MM.1S (cell line): ENCODE measurements around the gene KIAA1217.

Experiments
- DNase-seq: peaks from one replicate; pipeline ENCODE4 v3.0.0-alpha.2; 2015
- H2AFZ ChIP-seq: fragments of 300-600 bp; sonication (generic); 2 replicates; pipeline ENCODE4 v1.6.0; 2016; ENCODE audit warnings: antibody characterized with exemption, low read length
- H3F3A ChIP-seq: fragments of 300-600 bp; sonication (generic); 2 replicates; pipeline ENCODE4 v1.6.1; 2016; ENCODE audit warnings: mild to moderate bottlenecking, antibody characterized with exemption, low read length, moderate library complexity, mixed read lengths; ENCODE audit not compliant: insufficient read depth
- H3K27ac ChIP-seq: fragments of 300-600 bp; sonication (generic); 2 replicates; pipeline ENCODE4 v1.5.1; 2016; ENCODE audit warnings: mild to moderate bottlenecking, low read length
- H3K27me3 ChIP-seq: fragments of 300-600 bp; sonication (generic); replicated peaks from 2 replicates; pipeline ENCODE4 v1.6.0; 2016; ENCODE audit warnings: low read length; ENCODE audit not compliant: insufficient read depth
- H3K36me3 ChIP-seq: fragments of 300-600 bp; sonication (generic); replicated peaks from 2 replicates; pipeline ENCODE4 v1.6.1; 2016; ENCODE audit warnings: mild to moderate bottlenecking, low read length, mixed read lengths; ENCODE audit not compliant: insufficient read depth
- H3K4me1 ChIP-seq: fragments of 300-600 bp; sonication (generic); 2 replicates; pipeline ENCODE4 v1.6.1; 2016; ENCODE audit warnings: low read length, mixed read lengths
- H3K4me2 ChIP-seq: fragments of 300-600 bp; sonication (generic); 2 replicates; pipeline ENCODE4 v1.6.0; 2016; ENCODE audit warnings: low read depth, low read length
- H3K4me3 ChIP-seq: fragments of 300-600 bp; sonication (generic); 2 replicates; pipeline ENCODE4 v1.5.1; 2016; ENCODE audit warnings: low read length, mixed read lengths
- H3K79me2 ChIP-seq: fragments of 300-600 bp; sonication (generic); 2 replicates; pipeline ENCODE4 v1.6.1; 2016; ENCODE audit warnings: mixed run types, low read length, mixed read lengths
- H3K9ac ChIP-seq: fragments of 300-600 bp; sonication (generic); 2 replicates; pipeline ENCODE4 v1.6.1; 2016; ENCODE audit warnings: low read length, mixed read lengths
- H3K9me2 ChIP-seq: fragments of 300-600 bp; sonication (generic); replicated peaks from 2 replicates; pipeline ENCODE4 v1.6.1; 2016; ENCODE audit warnings: mild to moderate bottlenecking, low read length, mixed read lengths; ENCODE audit not compliant: insufficient read depth
- H3K9me3 ChIP-seq: fragments of 300-600 bp; sonication (generic); replicated peaks from 2 replicates; pipeline ENCODE4 v1.6.1; 2016; ENCODE audit warnings: mild to moderate bottlenecking, low read length, mixed read lengths; ENCODE audit not compliant: insufficient read depth
- H4K20me1 ChIP-seq: fragments of 300-600 bp; sonication (generic); 2 replicates; pipeline ENCODE4 v1.6.1; 2016; ENCODE audit warnings: mild to moderate bottlenecking, low read length, moderate library complexity, mixed read lengths; ENCODE audit not compliant: insufficient read depth
- CTCF ChIP-seq: fragments of 300-600 bp; sonication (generic); IDR thresholded peaks from 2 replicates; pipeline ENCODE4 v1.5.1; 2016; ENCODE audit warnings: antibody characterized with exemption, low read length, mixed read lengths
- EZH2 ChIP-seq: fragments of 300-600 bp; sonication (generic); optimal IDR thresholded peaks from 2 replicates; pipeline ENCODE3; 2017; ENCODE audit warnings: low read depth, mild to moderate bottlenecking, antibody characterized with exemption, low read length, mixed read lengths
- EZH2phosphoT487 ChIP-seq: fragments of 300-600 bp; sonication (generic); IDR thresholded peaks from 2 replicates; pipeline ENCODE4 v1.6.1; 2018; ENCODE audit warnings: antibody characterized with exemption, low read length

The KIAA1217 gene

GRCh38 chr10:24375510-24375909 lies 166.6 kb downstream of the KIAA1217 start:
- Histone ChIP-seq H3K27ac (no peak overlapping the region), H3K79me2 (no peaks in the 10 kb centered on the region), H3K9me3 (no peaks in the 10 kb centered on the region), H3F3A (no peaks in the 10 kb centered on the region), H2AFZ (no peak overlapping the region), H3K4me3 (no peak overlapping the region), H3K9me2 (no peaks in the 10 kb centered on the region), H3K9ac (no peak overlapping the region), H4K20me1 (no peaks in the 10 kb centered on the region), H3K36me3 (no peaks in the 10 kb centered on the region), H3K27me3 (no peaks in the 10 kb centered on the region), H3K4me1 (peaks cover 12% of the 10 kb centered on the region), H3K4me2 (no peak overlapping the region)
- TF ChIP-seq EZH2 (no peak), EZH2phosphoT487 (no peak), CTCF (no peak)
- DNase-seq = no peak

- TF ChIP-seq EZH2phosphoT487 = no peak
- no peak for TF ChIP-seq EZH2
- TF ChIP-seq CTCF = no peak
- Histone ChIP-seq H3K27me3 (no peaks in the 10 kb centered on the region), H3K9me2 (no peaks in the 10 kb centered on the region), H3K9me3 (no peaks in the 10 kb centered on the region), H2AFZ (no peak overlapping the region), H3K79me2 (no peaks in the 10 kb centered on the region), H3K4me1 (peaks cover 12% of the 10 kb centered on the region), H3K4me3 (no peak overlapping the region), H3F3A (no peaks in the 10 kb centered on the region), H3K27ac (no peak overlapping the region), H3K36me3 (no peaks in the 10 kb centered on the region), H3K4me2 (no peak overlapping the region), H3K9ac (no peak overlapping the region), H4K20me1 (no peaks in the 10 kb centered on the region)
- no peak for DNase-seq
Measured at GRCh38 chr10:24376731-24377130, 167.8 kb downstream of the KIAA1217 start.

DNA sequence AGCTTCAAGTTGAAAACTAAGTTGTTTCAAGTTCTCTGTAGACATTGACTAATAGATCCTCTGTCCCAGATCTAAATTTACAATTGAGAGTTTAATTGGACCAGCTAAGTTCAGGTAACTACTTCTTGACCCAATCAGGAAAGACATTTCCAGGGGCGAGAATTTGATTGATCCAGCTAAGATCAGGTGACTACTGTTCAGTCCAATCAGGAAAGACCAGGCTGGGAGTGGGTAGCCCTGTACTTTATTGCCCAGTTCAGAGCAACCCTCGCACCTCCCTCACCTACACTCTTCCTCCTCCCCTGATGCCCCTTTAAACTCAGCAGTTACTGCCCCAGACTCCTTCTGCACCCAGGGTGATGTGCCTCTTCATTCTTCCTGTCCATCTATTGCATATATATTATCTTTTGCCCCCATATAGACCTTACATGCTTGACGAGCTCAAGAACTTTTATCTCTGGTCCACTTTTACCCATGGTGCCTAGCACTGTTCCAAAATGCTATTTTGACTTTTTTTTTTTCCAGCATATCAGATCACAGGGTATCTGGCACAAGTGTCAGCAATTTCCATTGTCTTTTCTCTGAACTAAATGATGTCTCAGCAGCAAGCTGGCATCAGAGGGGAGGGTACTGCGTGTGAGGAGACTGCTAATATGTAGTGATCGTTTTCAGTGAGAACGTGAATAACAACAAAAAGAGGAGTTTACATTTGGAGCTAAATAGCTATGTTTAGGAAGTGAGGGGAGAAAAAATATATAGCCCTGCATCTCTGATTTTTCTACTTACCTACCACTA lies 169.4 kb downstream of the KIAA1217 start:
- Histone ChIP-seq H3K9me2 (no peaks in the 10 kb centered on the region), H3K4me1 (peaks cover 22% of the 10 kb centered on the region), H3K9ac (no peak overlapping the region), H3F3A (peaks cover 5% of the 10 kb centered on the region), H3K9me3 (no peaks in the 10 kb centered on the region), H4K20me1 (no peaks in the 10 kb centered on the region), H3K79me2 (no peaks in the 10 kb centered on the region), H2AFZ (no peak overlapping the region), H3K27me3 (no peaks in the 10 kb centered on the region), H3K4me3 (no peak overlapping the region), H3K36me3 (no peaks in the 10 kb centered on the region), H3K27ac (0 out of 2 replicates have a peak overlapping the region, but pooled peaks have one; percentile 10), H3K4me2 (peak overlapping the region; percentile 27; the same call in 1 of the 2 replicates)
- peak; percentile 52 for DNase-seq
- TF ChIP-seq EZH2phosphoT487 = no peak
- no peak for TF ChIP-seq EZH2
- no peak for TF ChIP-seq CTCF
